Heart left ventricle (tissue), 16 donors: ENCODE measurements around the gene NUMB. TPM values are rescaled to one million over a fixed set of nuclear protein-coding genes. Genes with fewer than 3 reads are reported as not detected.

Experiments used
- ATAC-seq, 4 donors: fragments of 200-7000 bp; cut with Tn5 transposase; one replicate each; pipeline ENCODE4 v1.9.1; 2020 to 2022; ENCODE audit warnings: moderate library complexity in 4 of 4, mild to moderate bottlenecking in 3 of 4, moderate number of reproducible peaks in 1 of 4
- DNase-seq, 5 donors: peaks; one replicate each; pipeline ENCODE4 v3.0.0-alpha.2; 2020
- H3K27ac ChIP-seq, 12 donors: fragments of 200-600 bp; sonication (generic) in 4 of 12; one replicate each; pipeline versions ENCODE4 v1.5.0 to v1.8.0; 2016 to 2022; ENCODE audit warnings: mild to moderate bottlenecking in 2 of 12
- H3K27me3 ChIP-seq, 9 donors: fragments of 200-600 bp; sonication (generic) in 2 of 9; one replicate each; pipeline versions ENCODE4 v1.5.1 to v1.8.0; 2016 to 2022; ENCODE audit warnings: mild to moderate bottlenecking in 3 of 9
- H3K36me3 ChIP-seq, 9 donors: fragments of 200-600 bp; sonication (generic) in 2 of 9; one replicate each; pipeline versions ENCODE4 v1.5.0 to v1.8.0; 2018 to 2022; ENCODE audit warnings: mild to moderate bottlenecking in 2 of 9
- H3K4me1 ChIP-seq, 12 donors: fragments of 200-600 bp; sonication (generic) in 4 of 12; one replicate each; pipeline versions ENCODE4 v1.5.0 to v1.8.0; 2016 to 2022; ENCODE audit warnings: mild to moderate bottlenecking in 3 of 12
- H3K4me3 ChIP-seq, 12 donors: fragments of 200-600 bp; sonication (generic) in 4 of 12; one replicate each; pipeline versions ENCODE4 v1.5.0 to v1.8.0; 2017 to 2022; ENCODE audit warnings: mild to moderate bottlenecking in 9 of 12, moderate library complexity in 4 of 12
- H3K9me3 ChIP-seq, 12 donors: fragments of 200-600 bp; sonication (generic) in 4 of 12; one replicate each; pipeline versions ENCODE4 v1.5.0 to v1.8.0; 2016 to 2022; ENCODE audit warnings: mild to moderate bottlenecking in 1 of 12
- POLR2A ChIP-seq, 2 donors: fragments of 450-650 bp; IDR thresholded peaks; one replicate each; pipeline ENCODE4 v1.6.1; 2017; ENCODE audit warnings: antibody characterized with exemption in 2 of 2, mild to moderate bottlenecking in 2 of 2, moderate library complexity in 2 of 2
- WGBS, 4 donors: extraction: QIAGEN DNeasy Blood & Tissue Kit in 2 of 4; methylation state at CpG; one replicate each; pipeline versions ENCODE4 v1.1.5 to v1.1.7; 2013 to 2018; 5-methylcytosine and 5-hydroxymethylcytosine counted together
- intact Hi-C, 10 donors: fragments of 100-400 bp; cut with DNase I; formaldehyde crosslinking; loops; one replicate each; pipeline versions ENCODE4 v1.11.1 to v1.14.2; 2022
- polyA plus RNA-seq, 2 donors: library from polyadenylated mRNA; stranded (reverse); fragments of 200-250 nt; gene quantifications; one replicate each; pipeline ENCODE4 v1.2.3, GENCODE V29; 2013
- total RNA-seq, 9 donors: library from RNA; depleted of rRNA in 2 of 9; stranded (reverse); fragments of >200 nt in 2 of 9; fragmentation: NEBNext Ultra II Directional in 3 of 9; extraction: Animal tissue kit (Norgen Biotek cat#: 25700) in 3 of 9; gene quantifications; one replicate each; pipeline versions ENCODE4 v1.1.0 to v1.2.4, GENCODE V29; 2016 to 2023
- TF ChIP-seq, protein P1 (sequence below), 12 donors: fragments of 200-600 bp; sonication (generic) in 4 of 12; IDR thresholded peaks; one replicate each; pipeline versions ENCODE4 v1.5.0 to v1.8.0; 2018 to 2022; ENCODE audit warnings: antibody characterized with exemption in 12 of 12, mild to moderate bottlenecking in 5 of 12
- donor health status: ischemic (EF 13 %, LVEDD 7.1; RV severe dilation, severe dysfunction).
- donor health status: healthy with polysubstance abuse.
- donor health status: DM: no; HTN: yes; CAD: no.
- donor health status: DM: no; HTN: no; CAD: no.
- donor health status: ischemic (EF 25% LVEDD 6.9; RV normal size, moderate dysfunction).
- donor health status: ischemic (EF 25% LVEDD 5.7; RV mildly dilated, moderate dysfunction).
- donor health status: healthy.
- donor health status: DM: yes; HTN: yes; CAD: no.
- donor health status: ischemic (EF 35%, LVEDD 5.7; RV mildly dilated, moderate dysfunction).
- donor health status: nonischemic (EF 11% LVEDD 7.7; RV severe dilation, severe dysfunction).
- donor health status: DM: yes; HTN: yes; CAD: no.
- donor health status: PGD.
- donor health status: ischemic (EF 29% LVEDD 5.4; RV normal size, mild dysfunction).
- donor health status: nonischemic (EF 23%, LVEDD 6.1; RV moderate dilation, normal function).

Gene NUMB
- total and polyA plus RNA-seq, 11 donors, result 18.2 to 59.1 (median 34.9) TPM

DNA sequence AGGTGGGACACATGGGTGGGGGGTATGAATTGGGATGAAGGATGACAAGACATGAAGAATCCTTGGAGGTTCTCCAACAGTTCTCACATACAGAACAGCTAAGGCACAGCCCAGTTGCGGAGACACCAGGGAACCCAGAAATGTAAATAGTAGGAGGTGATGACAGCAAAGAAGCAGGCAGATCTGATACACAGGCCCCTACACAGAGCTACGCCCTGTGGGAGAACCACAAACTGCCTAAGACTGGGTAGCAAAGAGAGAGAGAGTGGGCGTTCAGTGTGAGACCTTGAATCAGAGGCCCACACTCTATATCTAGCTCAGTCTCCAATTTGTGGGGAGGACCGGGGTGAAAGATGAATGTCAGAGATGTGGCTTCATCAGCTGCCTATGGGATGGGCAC lies 9.5 kb upstream of the NUMB start:
- intact Hi-C loops, result loop anchor here in 2 of 10 donors (2.0 to 5.0 kb wide), 3 partner anchors 170 to 290 kb away; no protein-coding TSS in a partner anchor
- no peak overlapping the region for H3K4me3 ChIP-seq
- H3K36me3 ChIP-seq, result no peaks in the 10 kb centered on the region
- H3K4me1 ChIP-seq, result peaks cover 0 to 49% (median 10%) of the 10 kb centered on the region in 12 donors
- no peak for ATAC-seq
- no peaks in the 10 kb centered on the region for H3K9me3 ChIP-seq
- peak overlapping the region in 1 of 12 donors; percentile 87 for H3K27ac ChIP-seq
- DNase-seq, result no peak
- TF ChIP-seq POLR2A (IDR thresholded peaks at IDR 0.05), result no peak
- TF ChIP-seq, protein P1, sequence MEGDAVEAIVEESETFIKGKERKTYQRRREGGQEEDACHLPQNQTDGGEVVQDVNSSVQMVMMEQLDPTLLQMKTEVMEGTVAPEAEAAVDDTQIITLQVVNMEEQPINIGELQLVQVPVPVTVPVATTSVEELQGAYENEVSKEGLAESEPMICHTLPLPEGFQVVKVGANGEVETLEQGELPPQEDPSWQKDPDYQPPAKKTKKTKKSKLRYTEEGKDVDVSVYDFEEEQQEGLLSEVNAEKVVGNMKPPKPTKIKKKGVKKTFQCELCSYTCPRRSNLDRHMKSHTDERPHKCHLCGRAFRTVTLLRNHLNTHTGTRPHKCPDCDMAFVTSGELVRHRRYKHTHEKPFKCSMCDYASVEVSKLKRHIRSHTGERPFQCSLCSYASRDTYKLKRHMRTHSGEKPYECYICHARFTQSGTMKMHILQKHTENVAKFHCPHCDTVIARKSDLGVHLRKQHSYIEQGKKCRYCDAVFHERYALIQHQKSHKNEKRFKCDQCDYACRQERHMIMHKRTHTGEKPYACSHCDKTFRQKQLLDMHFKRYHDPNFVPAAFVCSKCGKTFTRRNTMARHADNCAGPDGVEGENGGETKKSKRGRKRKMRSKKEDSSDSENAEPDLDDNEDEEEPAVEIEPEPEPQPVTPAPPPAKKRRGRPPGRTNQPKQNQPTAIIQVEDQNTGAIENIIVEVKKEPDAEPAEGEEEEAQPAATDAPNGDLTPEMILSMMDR (IDR thresholded peaks at IDR 0.05), result no peak
- 83 to 88% (median 86%) methylated on average over 4 of the region's 4 CpGs for WGBS, 4 donors
- no peaks in the 10 kb centered on the region for H3K27me3 ChIP-seq

DNA sequence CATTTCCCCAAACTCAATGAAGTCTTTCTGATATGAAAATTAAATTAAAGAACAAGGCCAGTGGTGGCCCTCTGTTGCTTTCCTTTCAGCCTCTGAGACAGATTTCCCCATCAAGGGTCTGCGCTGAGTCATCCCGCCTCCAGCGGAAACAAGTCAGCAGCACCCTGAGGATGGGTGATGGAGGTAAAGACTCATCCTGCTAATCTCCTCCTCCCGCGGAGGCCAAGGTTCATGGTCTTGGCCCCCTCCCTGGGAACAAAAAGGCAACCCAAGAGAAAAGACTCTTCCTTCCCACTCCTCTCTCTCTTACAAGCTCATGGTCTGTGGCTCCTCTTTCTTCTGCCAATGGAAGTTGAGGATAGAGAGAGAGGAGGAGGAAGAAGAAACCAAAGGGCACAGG lies 9.0 kb upstream of the NUMB start:
- peak overlapping the region in 1 of 12 donors; percentile 87 for H3K27ac ChIP-seq
- H3K36me3 ChIP-seq, result no peaks in the 10 kb centered on the region
- intact Hi-C loops, result loop anchor here in 1 of 10 donors (5.0 kb wide), 2 partner anchors 170 to 290 kb away; no protein-coding TSS in a partner anchor
- H3K4me3 ChIP-seq, result no peak overlapping the region
- ATAC-seq (no peak), DNase-seq (peak in 1 of 5 donors; percentile 25)
- H3K27me3 ChIP-seq, result no peaks in the 10 kb centered on the region
- 78 to 89% (median 85%) methylated on average over 4 to 5 of the region's 5 CpGs for WGBS, 4 donors
- peaks cover 2 to 53% (median 14%) of the 10 kb centered on the region in 12 donors for H3K4me1 ChIP-seq
- TF ChIP-seq, protein P1 (IDR thresholded peaks at IDR 0.05), result no peak
- no peak for TF ChIP-seq POLR2A (IDR thresholded peaks at IDR 0.05)
- H3K9me3 ChIP-seq, result no peaks in the 10 kb centered on the region

DNA sequence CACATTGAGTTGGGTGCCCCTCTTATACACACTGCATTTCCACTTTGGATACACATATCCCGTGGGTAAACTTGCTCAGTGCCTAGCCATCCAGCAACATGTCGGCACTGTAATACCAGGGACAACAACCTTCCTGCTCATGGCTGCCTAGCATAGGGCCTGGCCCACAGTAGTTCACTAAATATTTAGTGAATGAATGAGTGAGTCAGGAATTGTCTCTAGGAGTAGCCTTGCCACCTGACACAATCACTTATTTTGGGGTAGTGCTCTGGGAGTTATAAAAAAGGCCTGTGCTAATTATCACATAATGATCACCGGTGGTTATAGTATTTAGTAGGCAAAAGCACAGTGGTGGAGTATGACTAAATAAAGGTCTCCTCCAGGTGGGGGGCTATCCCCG lies 8.5 kb upstream of the NUMB start:
- Histone ChIP-seq H3K9me3 (no peaks in the 10 kb centered on the region), H3K27me3 (no peaks in the 10 kb centered on the region), H3K4me1 (peaks cover 5 to 59% (median 19%) of the 10 kb centered on the region in 12 donors), H3K36me3 (no peaks in the 10 kb centered on the region), H3K27ac (peak overlapping the region in 2 of 12 donors; percentile 31 to 87), H3K4me3 (no peak overlapping the region)
- DNase-seq (no peak), ATAC-seq (no peak)
- intact Hi-C loops, result loop anchor here in 1 of 10 donors (5.0 kb wide), 2 partner anchors 170 to 290 kb away; no protein-coding TSS in a partner anchor
- TF ChIP-seq, protein P1 (IDR thresholded peaks at IDR 0.05), result no peak
- no peak for TF ChIP-seq POLR2A (IDR thresholded peaks at IDR 0.05)
- 92 to 95% (median 94%) methylated on average over 4 of the region's 4 CpGs for WGBS, 4 donors

DNA sequence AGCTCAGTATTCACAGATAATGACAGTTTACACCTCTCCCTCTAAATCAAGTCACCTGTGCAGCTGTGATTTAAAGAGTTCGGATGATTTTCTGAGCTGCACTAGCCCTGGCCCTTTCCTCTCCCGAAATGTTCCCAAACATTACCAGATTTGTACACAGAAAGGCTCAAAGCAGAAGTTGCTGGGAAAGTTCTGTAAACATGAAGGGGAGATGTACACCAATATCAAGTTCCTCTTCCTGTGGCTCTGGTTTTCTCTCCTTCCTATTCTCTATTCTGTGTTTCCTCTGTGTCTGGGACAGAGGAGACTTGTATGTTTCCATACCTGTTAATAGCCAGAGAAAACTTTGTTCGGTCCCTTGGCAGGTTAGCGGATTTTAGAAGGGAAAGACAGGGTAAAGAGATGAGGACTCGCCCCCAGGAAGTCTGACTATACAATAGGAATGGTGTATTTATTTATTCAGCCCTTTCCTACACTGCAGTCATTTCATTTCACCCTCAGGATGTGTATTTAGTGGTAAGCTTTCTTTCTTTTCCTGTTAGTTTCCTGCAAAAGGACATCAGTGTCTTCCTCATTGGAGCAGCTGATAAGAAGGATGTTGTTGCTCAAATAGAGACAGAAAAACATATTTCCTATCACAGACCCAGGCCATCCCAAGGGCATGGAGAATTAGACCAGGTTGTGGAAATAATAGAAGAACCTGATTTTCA lies 7.6 kb upstream of the NUMB start:
- peak overlapping the region in 8 of 12 donors; percentile 1 to 87 (median 34) for H3K27ac ChIP-seq
- intact Hi-C loops, result loop anchor here in 1 of 10 donors (5.0 kb wide), 2 partner anchors 169 to 289 kb away; no protein-coding TSS in a partner anchor
- H3K4me3 ChIP-seq, result peak overlapping the region in 5 of 12 donors; percentile 10 to 36 (median 34)
- no peak for DNase-seq
- no peaks in the 10 kb centered on the region for H3K9me3 ChIP-seq
- no peaks in the 10 kb centered on the region for H3K27me3 ChIP-seq
- H3K36me3 ChIP-seq, result no peaks in the 10 kb centered on the region
- TF ChIP-seq POLR2A (IDR thresholded peaks at IDR 0.05), result no peak
- TF ChIP-seq, protein P1 (IDR thresholded peaks at IDR 0.05), result no peak
- ATAC-seq, result peak in 2 of 4 donors; percentile 24 to 33
- peaks cover 12 to 67% (median 28%) of the 10 kb centered on the region in 12 donors for H3K4me1 ChIP-seq
- 48 to 65% (median 62%) methylated on average over 5 of the region's 5 CpGs for WGBS, 4 donors
